ENCODE results near the gene NTNG1. TPM values are rescaled to one million over a fixed set of nuclear protein-coding genes. Genes with fewer than 3 reads are reported as not detected.
"Not testable (repeated sequence)": the region's sequence is repeated elsewhere in the genome, so short reads cannot be mapped to it uniquely, and the experiment has no call there.

The NTNG1 gene
- total RNA-seq, 3 donors from 2014 or later (not counting 1 experiment from before 2014, with no cell fraction given): 0.58 TPM; not detected in 2

DNA sequence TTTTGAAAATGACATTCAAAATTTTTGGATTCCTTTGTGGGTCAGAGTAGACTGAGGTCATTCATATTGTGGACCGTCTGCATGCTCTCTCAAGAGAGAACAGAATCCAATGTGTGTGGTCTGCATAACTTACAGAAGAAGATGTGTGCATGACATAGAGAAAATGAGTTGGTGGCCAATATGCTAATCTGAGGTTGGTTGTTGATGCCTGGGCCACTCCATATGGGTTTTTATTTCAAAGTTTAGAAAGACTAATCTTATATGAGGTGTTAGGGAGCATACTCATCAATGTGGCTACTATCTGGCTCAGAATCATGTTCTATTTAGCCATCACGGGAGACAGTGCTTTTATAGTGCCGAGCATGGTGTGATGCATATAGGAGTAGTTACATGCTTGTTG, 18.2 kb downstream of the NTNG1 start:
- no peaks in the 10 kb centered on the region for H3K27me3 ChIP-seq (ENCODE audit: control insufficient read depth, insufficient read depth, low read length)
- H3K4me3 ChIP-seq (ENCODE audit: low read length): no peak overlapping the region
- ATAC-seq (no peak), DNase-seq (no peak)
- 86% methylated on average over 3 of the region's 3 CpGs for WGBS (ENCODE audit: insufficient coverage)
- Mint-ChIP-seq H3K4me3 (no peak overlapping the region), H3K9me3 (peaks cover 0 to 3% of the 10 kb centered on the region in 2 donors), H3K27me3 (ENCODE audit: low read depth in 2 of 2) (peaks cover 1 to 12% of the 10 kb centered on the region in 2 donors), H3K27ac (no peak overlapping the region), H3K36me3 (no peaks in the 10 kb centered on the region), H3K4me1 (no peaks in the 10 kb centered on the region)
- intact Hi-C loops (cut with micrococcal nuclease): no loop called here
- TF ChIP-seq, protein P1, sequence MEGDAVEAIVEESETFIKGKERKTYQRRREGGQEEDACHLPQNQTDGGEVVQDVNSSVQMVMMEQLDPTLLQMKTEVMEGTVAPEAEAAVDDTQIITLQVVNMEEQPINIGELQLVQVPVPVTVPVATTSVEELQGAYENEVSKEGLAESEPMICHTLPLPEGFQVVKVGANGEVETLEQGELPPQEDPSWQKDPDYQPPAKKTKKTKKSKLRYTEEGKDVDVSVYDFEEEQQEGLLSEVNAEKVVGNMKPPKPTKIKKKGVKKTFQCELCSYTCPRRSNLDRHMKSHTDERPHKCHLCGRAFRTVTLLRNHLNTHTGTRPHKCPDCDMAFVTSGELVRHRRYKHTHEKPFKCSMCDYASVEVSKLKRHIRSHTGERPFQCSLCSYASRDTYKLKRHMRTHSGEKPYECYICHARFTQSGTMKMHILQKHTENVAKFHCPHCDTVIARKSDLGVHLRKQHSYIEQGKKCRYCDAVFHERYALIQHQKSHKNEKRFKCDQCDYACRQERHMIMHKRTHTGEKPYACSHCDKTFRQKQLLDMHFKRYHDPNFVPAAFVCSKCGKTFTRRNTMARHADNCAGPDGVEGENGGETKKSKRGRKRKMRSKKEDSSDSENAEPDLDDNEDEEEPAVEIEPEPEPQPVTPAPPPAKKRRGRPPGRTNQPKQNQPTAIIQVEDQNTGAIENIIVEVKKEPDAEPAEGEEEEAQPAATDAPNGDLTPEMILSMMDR (IDR thresholded peaks at IDR 0.05): no peak
- H3K9me3 ChIP-seq (ENCODE audit: control insufficient read depth, insufficient read depth, low read length): no peaks in the 10 kb centered on the region
- H3K27ac ChIP-seq (ENCODE audit: low read length): no peak overlapping the region
- H3K4me1 ChIP-seq (ENCODE audit: control insufficient read depth, insufficient read depth, low read length): no peaks in the 10 kb centered on the region
- no peaks in the 10 kb centered on the region for H3K36me3 ChIP-seq (ENCODE audit: control insufficient read depth, insufficient read depth, low read length)

DNA sequence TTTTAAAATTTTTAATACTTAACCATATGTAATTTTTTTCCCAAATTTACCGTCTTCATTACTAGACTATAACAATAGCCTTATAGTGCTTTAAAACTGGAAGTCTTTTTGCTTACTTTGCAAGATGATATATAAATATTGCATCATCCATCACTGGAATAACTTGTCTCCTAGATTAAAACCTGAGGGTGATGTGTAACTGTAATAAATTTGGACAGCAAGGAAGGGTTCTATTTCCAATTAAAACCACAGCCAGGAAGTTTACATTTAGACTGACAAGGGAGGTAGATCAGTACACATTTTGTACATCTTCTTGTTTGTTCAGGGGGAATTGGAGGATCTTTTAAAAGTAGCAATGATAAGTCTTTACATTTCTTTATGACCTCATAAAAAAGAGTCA, 21.9 kb downstream of the NTNG1 start:
- no peak overlapping the region for H3K27ac Mint-ChIP-seq
- no peak for DNase-seq
- ATAC-seq: no peak
- TF ChIP-seq, protein P1 (IDR thresholded peaks at IDR 0.05): no peak
- H3K36me3 ChIP-seq (ENCODE audit: control insufficient read depth, insufficient read depth, low read length): no peaks in the 10 kb centered on the region
- H3K27me3 Mint-ChIP-seq (ENCODE audit: low read depth in 2 of 2): peaks cover 0 to 12% of the 10 kb centered on the region in 2 donors
- no peaks in the 10 kb centered on the region for H3K36me3 Mint-ChIP-seq
- no peaks in the 10 kb centered on the region for H3K27me3 ChIP-seq (ENCODE audit: control insufficient read depth, insufficient read depth, low read length)
- no peak overlapping the region for H3K4me3 ChIP-seq (ENCODE audit: low read length)
- no CpG with 5 or more reads among the region's 1 CpG for WGBS (ENCODE audit: insufficient coverage)
- no peaks in the 10 kb centered on the region for H3K4me1 ChIP-seq (ENCODE audit: control insufficient read depth, insufficient read depth, low read length)
- H3K9me3 ChIP-seq (ENCODE audit: control insufficient read depth, insufficient read depth, low read length): no peaks in the 10 kb centered on the region
- H3K27ac ChIP-seq (ENCODE audit: low read length): no peak overlapping the region
- intact Hi-C loops (cut with micrococcal nuclease): no loop called here
- no peak overlapping the region for H3K4me3 Mint-ChIP-seq
- H3K4me1 Mint-ChIP-seq: no peaks in the 10 kb centered on the region
- H3K9me3 Mint-ChIP-seq: peaks cover 0 to 3% of the 10 kb centered on the region in 2 donors

- H3K9me3 Mint-ChIP-seq; DNase-seq; ATAC-seq; H3K4me1 Mint-ChIP-seq; H3K4me1 ChIP-seq (ENCODE audit: control insufficient read depth, insufficient read depth, low read length); H3K27me3 Mint-ChIP-seq (ENCODE audit: low read depth in 2 of 2); H3K27me3 ChIP-seq (ENCODE audit: control insufficient read depth, insufficient read depth, low read length); H3K27ac Mint-ChIP-seq; H3K27ac ChIP-seq (ENCODE audit: low read length); H3K36me3 Mint-ChIP-seq; H3K4me3 ChIP-seq (ENCODE audit: low read length); H3K36me3 ChIP-seq (ENCODE audit: control insufficient read depth, insufficient read depth, low read length); H3K9me3 ChIP-seq (ENCODE audit: control insufficient read depth, insufficient read depth, low read length); H3K4me3 Mint-ChIP-seq; intact Hi-C loops (cut with micrococcal nuclease): not testable (repeated sequence)
- WGBS (ENCODE audit: insufficient coverage): 92% methylated on average over 9 of the region's 9 CpGs
Observed at GRCh38 chr1:107164901-107165300, 24.1 kb downstream of the NTNG1 start.

DNA sequence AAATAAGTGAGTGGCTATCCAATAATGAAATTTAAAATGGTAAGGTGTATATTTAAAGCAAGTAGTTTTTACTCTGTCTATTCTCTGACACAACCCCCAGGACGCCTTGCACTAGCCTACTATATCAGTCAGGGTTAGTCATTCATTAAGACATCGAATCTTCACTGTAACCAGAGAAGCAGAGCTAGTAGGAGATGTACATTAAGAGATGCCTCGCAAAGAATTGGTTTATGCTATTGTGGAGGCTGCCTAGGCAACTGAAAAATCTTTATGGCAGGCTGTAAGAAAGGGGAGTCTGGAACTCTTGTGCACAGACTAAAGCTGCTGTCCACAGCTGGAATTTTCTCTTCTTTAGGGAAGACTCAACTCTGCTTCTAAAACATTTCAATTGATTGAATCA, 28.8 kb downstream of the NTNG1 start:
- H3K4me3 ChIP-seq (ENCODE audit: low read length): no peak overlapping the region
- H3K27ac Mint-ChIP-seq: no peak overlapping the region
- H3K27me3 Mint-ChIP-seq (ENCODE audit: low read depth in 2 of 2): peaks cover 0 to 4% of the 10 kb centered on the region in 2 donors
- no peaks in the 10 kb centered on the region for H3K27me3 ChIP-seq (ENCODE audit: control insufficient read depth, insufficient read depth, low read length)
- intact Hi-C loops (cut with micrococcal nuclease): no loop called here
- ATAC-seq: no peak
- H3K27ac ChIP-seq (ENCODE audit: low read length): no peak overlapping the region
- H3K36me3 Mint-ChIP-seq: no peaks in the 10 kb centered on the region
- peaks cover 0 to 3% of the 10 kb centered on the region in 2 donors for H3K9me3 Mint-ChIP-seq
- H3K36me3 ChIP-seq (ENCODE audit: control insufficient read depth, insufficient read depth, low read length): no peaks in the 10 kb centered on the region
- DNase-seq: no peak
- no peaks in the 10 kb centered on the region for H3K4me1 ChIP-seq (ENCODE audit: control insufficient read depth, insufficient read depth, low read length)
- no peaks in the 10 kb centered on the region for H3K4me1 Mint-ChIP-seq
- whole genome bisulfite sequencing (ENCODE audit: insufficient coverage): 94% methylated on average over 2 of the region's 3 CpGs
- TF ChIP-seq, protein P1 (IDR thresholded peaks at IDR 0.05): no peak
- H3K9me3 ChIP-seq (ENCODE audit: control insufficient read depth, insufficient read depth, low read length): no peaks in the 10 kb centered on the region
- no peak overlapping the region for H3K4me3 Mint-ChIP-seq
